ENCODE results near the gene MED17.
"Not testable (repeated sequence)": the region's sequence is repeated elsewhere in the genome, so short reads cannot be mapped to it uniquely, and the experiment has no call there.

MED17 gene

DNA sequence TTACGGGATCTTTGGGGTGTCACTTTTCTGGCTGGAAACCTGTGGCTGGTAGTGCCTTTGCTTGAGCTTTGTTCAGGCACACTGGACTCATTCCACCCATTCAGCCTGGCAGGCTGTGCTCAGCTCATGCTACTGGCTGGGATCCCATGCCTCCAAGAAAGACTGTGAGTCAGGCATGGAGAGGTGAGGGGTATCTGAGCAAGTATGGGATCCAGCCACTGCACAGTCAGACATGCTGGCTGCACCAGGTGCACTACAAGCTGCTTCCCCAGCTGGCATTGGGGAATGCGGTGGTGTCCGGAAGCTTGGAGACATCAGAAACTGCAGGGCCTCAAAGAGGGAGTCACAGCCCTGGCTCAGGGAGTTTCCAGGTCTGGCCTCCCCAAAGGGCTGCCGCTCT, 12.0 kb upstream of the MED17 start:
- WGBS (ENCODE audit: insufficient coverage), result 100% methylated on average over 2 of the region's 4 CpGs
- ChIA-PET POLR2A (no interaction called here), CTCF (interaction anchor here (0.9 to 1.4 kb wide), 2 partner anchors 11 to 23 kb away, joined by 3 read pairs; partner anchors contain the start of gene MED17)
- H3K36me3 ChIP-seq (ENCODE audit: control insufficient read depth in 4 of 4, insufficient read depth in 4 of 4, low read length in 3 of 4), result no peaks in the 10 kb centered on the region
- H3K4me3 ChIP-seq (ENCODE audit: control insufficient read depth in 1 of 7, extremely low read depth in 1 of 7, insufficient read depth in 4 of 7, low read depth in 2 of 7, low read length in 6 of 7), result no peak overlapping the region
- DNase-seq, result no peak
- H3K4me1 ChIP-seq (ENCODE audit: control extremely low read depth in 1 of 4, control insufficient read depth in 4 of 4, insufficient read depth in 4 of 4, low read length in 3 of 4), result no peaks in the 10 kb centered on the region
- H3K27ac ChIP-seq (ENCODE audit: insufficient read depth in 1 of 2, low read depth in 1 of 2, low read length in 2 of 2, poor library complexity in 1 of 2, severe bottlenecking in 2 of 2), result no peak overlapping the region
- H3K9me3 ChIP-seq (ENCODE audit: control extremely low read depth in 1 of 5, control insufficient read depth in 4 of 5, insufficient read depth in 2 of 5, low read depth in 1 of 5, low read length in 4 of 5), result peaks cover 0 to 11% (median 9%) of the 10 kb centered on the region in 5 experiments
- H3K27me3 ChIP-seq (replicated peaks in 2 of 5; ENCODE audit: control insufficient read depth in 4 of 5, insufficient read depth in 5 of 5, low read length in 4 of 5), result no peaks in the 10 kb centered on the region

DNA sequence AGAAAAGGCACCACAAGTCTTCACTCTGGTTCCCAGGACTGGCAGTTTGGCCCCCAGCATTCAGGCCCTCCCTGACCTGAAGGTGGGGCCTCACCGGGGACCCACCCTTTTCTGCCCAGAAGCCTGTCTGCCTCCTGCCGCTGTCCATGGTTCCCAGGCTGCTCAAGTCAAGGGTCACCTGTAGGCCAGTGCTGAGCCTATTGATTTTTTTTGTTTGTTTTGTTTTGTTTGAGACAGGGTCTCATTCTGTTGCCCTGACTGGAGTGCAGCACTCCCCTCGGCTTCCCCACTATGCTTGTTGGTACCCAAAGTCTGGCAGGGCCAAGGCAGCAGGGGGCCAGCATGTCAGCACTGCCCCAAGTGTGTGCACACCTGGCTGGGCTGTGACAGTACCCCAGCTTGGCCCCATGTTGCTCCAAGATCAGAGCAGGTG, 11.0 kb upstream of the MED17 start:
- Histone ChIP-seq H3K36me3 (ENCODE audit: control insufficient read depth in 4 of 4, insufficient read depth in 4 of 4, low read length in 3 of 4) (no peaks in the 10 kb centered on the region), H3K27me3 (replicated peaks in 2 of 5; ENCODE audit: control insufficient read depth in 4 of 5, insufficient read depth in 5 of 5, low read length in 4 of 5) (no peaks in the 10 kb centered on the region), H3K27ac (ENCODE audit: insufficient read depth in 1 of 2, low read depth in 1 of 2, low read length in 2 of 2, poor library complexity in 1 of 2, severe bottlenecking in 2 of 2) (no peak overlapping the region), H3K9me3 (ENCODE audit: control extremely low read depth in 1 of 5, control insufficient read depth in 4 of 5, insufficient read depth in 2 of 5, low read depth in 1 of 5, low read length in 4 of 5) (peaks cover 0 to 11% (median 8%) of the 10 kb centered on the region in 5 experiments), H3K4me3 (ENCODE audit: control insufficient read depth in 1 of 7, extremely low read depth in 1 of 7, insufficient read depth in 4 of 7, low read depth in 2 of 7, low read length in 6 of 7) (no peak overlapping the region), H3K4me1 (ENCODE audit: control extremely low read depth in 1 of 4, control insufficient read depth in 4 of 4, insufficient read depth in 4 of 4, low read length in 3 of 4) (no peaks in the 10 kb centered on the region)
- WGBS (ENCODE audit: insufficient coverage), result 100% methylated on average over 2 of the region's 3 CpGs
- DNase-seq, result no peak
- POLR2A ChIA-PET, result no interaction called here
- CTCF ChIA-PET, result interaction anchor here (0.9 to 1.4 kb wide), 3 partner anchors 11 to 54 kb away, joined by 3 read pairs; partner anchors contain the start of gene MED17

DNA sequence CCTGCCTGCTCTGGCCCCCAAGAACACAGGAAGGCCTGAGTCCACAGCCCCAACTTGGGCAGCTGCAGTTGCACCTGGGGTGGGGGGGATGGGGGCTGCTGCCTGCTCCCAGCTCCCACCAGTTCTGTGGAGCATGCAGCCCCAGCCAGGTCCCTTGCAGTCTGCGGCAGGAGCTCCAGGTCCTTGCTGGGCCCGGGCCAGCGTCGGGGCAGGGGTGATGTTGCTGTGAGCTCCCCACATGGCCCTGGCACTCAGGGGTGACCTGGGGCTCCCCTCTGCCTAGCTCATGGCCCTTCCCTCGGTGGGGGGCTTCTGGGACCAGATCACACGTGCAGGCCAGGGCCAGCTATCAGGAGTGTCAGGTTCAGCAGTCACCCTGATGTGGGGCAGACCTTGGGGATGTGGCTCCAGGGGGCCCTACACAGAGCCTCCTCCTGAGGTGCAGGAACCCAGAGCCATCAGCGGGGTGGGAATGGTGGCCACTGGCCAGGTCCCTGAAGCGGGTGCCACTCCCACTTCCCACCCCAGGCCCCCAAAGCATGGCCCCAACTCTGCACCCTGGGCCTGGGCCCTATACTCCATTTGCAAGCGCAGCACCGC, 10.4 kb upstream of the MED17 start:
- Histone ChIP-seq H3K4me3 (ENCODE audit: control insufficient read depth in 1 of 7, extremely low read depth in 1 of 7, insufficient read depth in 4 of 7, low read depth in 2 of 7, low read length in 6 of 7) (no peak overlapping the region), H3K36me3 (ENCODE audit: control insufficient read depth in 4 of 4, insufficient read depth in 4 of 4, low read length in 3 of 4) (no peaks in the 10 kb centered on the region), H3K27ac (ENCODE audit: insufficient read depth in 1 of 2, low read depth in 1 of 2, low read length in 2 of 2, poor library complexity in 1 of 2, severe bottlenecking in 2 of 2) (no peak overlapping the region), H3K27me3 (replicated peaks in 2 of 5; ENCODE audit: control insufficient read depth in 4 of 5, insufficient read depth in 5 of 5, low read length in 4 of 5) (no peaks in the 10 kb centered on the region), H3K4me1 (ENCODE audit: control extremely low read depth in 1 of 4, control insufficient read depth in 4 of 4, insufficient read depth in 4 of 4, low read length in 3 of 4) (no peaks in the 10 kb centered on the region), H3K9me3 (ENCODE audit: control extremely low read depth in 1 of 5, control insufficient read depth in 4 of 5, insufficient read depth in 2 of 5, low read depth in 1 of 5, low read length in 4 of 5) (peaks cover 0 to 11% (median 8%) of the 10 kb centered on the region in 5 experiments)
- POLR2A ChIA-PET, result no interaction called here
- no peak for DNase-seq
- WGBS (ENCODE audit: insufficient coverage), result 100% methylated on average over 8 of the region's 10 CpGs
- CTCF ChIA-PET, result interaction anchor here (1.3 kb wide), 1 partner anchor 55 kb away, joined by 3 read pairs; no protein-coding TSS in a partner anchor

DNA sequence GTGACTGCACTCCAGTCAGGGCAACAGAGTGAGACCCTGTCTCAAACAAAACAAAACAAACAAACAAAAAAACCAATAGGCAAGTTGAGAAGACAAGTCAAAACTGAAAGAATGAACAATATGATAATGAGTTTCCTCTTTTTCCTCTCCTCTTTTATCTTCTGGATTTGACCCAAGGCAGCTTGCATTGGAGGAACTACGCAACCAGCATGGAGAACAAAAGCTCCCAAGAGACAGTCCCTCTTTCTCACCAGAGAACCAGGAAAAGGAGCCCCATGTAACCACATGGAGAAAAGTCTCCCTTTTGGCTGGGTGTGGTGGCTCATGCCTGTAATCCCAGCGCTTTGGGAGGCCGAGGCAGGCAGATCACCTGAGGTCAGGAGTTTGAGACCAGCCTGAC, 9.5 kb upstream of the MED17 start:
- H3K9me3 ChIP-seq (ENCODE audit: control extremely low read depth in 1 of 5, control insufficient read depth in 4 of 5, insufficient read depth in 2 of 5, low read depth in 1 of 5, low read length in 4 of 5), result peaks cover 0 to 11% (median 8%) of the 10 kb centered on the region in 5 experiments
- H3K4me3 ChIP-seq (ENCODE audit: control insufficient read depth in 1 of 7, extremely low read depth in 1 of 7, insufficient read depth in 4 of 7, low read depth in 2 of 7, low read length in 6 of 7); DNase-seq; H3K27ac ChIP-seq (ENCODE audit: insufficient read depth in 1 of 2, low read depth in 1 of 2, low read length in 2 of 2, poor library complexity in 1 of 2, severe bottlenecking in 2 of 2); POLR2A ChIA-PET; H3K36me3 ChIP-seq (ENCODE audit: control insufficient read depth in 4 of 4, insufficient read depth in 4 of 4, low read length in 3 of 4); H3K4me1 ChIP-seq (ENCODE audit: control extremely low read depth in 1 of 4, control insufficient read depth in 4 of 4, insufficient read depth in 4 of 4, low read length in 3 of 4); H3K27me3 ChIP-seq (replicated peaks in 2 of 5; ENCODE audit: control insufficient read depth in 4 of 5, insufficient read depth in 5 of 5, low read length in 4 of 5): not testable (repeated sequence)
- CTCF ChIA-PET, result interaction anchor here (1.3 kb wide), 1 partner anchor 56 kb away, joined by 3 read pairs; no protein-coding TSS in a partner anchor
- WGBS (ENCODE audit: insufficient coverage), result no CpG with 5 or more reads among the region's 3 CpGs

DNA sequence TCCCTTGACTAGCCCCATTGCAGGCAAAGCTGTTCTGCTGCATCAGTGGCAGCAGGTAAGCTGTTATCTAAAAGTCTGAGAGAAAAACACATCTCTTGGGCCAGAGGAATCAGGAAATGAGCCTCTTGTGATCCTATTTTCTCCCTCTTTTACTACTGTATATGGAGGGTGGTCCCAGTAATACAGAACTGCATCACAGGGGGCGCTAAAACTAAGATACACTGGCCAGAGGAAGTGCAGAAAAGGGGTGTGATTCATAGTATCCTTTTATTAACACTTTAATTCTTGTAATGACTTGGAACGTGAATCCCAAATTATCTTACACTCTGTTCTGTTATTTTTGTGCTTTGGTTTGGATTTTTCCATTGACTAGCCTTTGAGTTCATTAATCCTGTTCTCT, 8.8 kb upstream of the MED17 start:
- no CpG with 5 or more reads among the region's 2 CpGs for WGBS (ENCODE audit: insufficient coverage)
- Histone ChIP-seq H3K4me1 (ENCODE audit: control extremely low read depth in 1 of 4, control insufficient read depth in 4 of 4, insufficient read depth in 4 of 4, low read length in 3 of 4) (no peaks in the 10 kb centered on the region), H3K4me3 (ENCODE audit: control insufficient read depth in 1 of 7, extremely low read depth in 1 of 7, insufficient read depth in 4 of 7, low read depth in 2 of 7, low read length in 6 of 7) (no peak overlapping the region), H3K27ac (ENCODE audit: insufficient read depth in 1 of 2, low read depth in 1 of 2, low read length in 2 of 2, poor library complexity in 1 of 2, severe bottlenecking in 2 of 2) (no peak overlapping the region), H3K36me3 (ENCODE audit: control insufficient read depth in 4 of 4, insufficient read depth in 4 of 4, low read length in 3 of 4) (no peaks in the 10 kb centered on the region), H3K27me3 (replicated peaks in 2 of 5; ENCODE audit: control insufficient read depth in 4 of 5, insufficient read depth in 5 of 5, low read length in 4 of 5) (no peaks in the 10 kb centered on the region), H3K9me3 (ENCODE audit: control extremely low read depth in 1 of 5, control insufficient read depth in 4 of 5, insufficient read depth in 2 of 5, low read depth in 1 of 5, low read length in 4 of 5) (peaks cover 0 to 11% (median 8%) of the 10 kb centered on the region in 5 experiments)
- DNase-seq, result peak; percentile 15 to 37 (median 36)
- ChIA-PET CTCF (no interaction called here), POLR2A (no interaction called here)

DNA sequence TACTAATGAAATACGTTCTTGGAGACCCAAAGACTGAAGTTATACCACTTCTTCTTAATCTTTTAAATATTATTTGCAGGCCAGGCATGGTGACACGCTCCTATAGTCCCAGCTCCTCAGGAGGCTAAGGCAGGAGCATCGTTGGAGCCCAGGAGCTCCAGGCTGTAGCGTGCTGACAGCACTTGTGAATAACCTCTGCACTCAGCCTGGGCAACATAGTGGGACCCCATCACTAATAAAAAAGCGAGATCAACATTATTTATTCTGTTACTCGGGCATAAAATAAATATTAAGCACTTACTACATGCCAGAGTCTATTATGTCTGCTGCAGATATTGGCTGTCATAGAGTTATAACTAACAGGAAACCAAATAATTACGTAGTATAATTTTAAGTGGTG, 720 bp upstream of the MED17 start:
- peak in 1 of 3 donors; percentile 43 for DNase-seq

DNA sequence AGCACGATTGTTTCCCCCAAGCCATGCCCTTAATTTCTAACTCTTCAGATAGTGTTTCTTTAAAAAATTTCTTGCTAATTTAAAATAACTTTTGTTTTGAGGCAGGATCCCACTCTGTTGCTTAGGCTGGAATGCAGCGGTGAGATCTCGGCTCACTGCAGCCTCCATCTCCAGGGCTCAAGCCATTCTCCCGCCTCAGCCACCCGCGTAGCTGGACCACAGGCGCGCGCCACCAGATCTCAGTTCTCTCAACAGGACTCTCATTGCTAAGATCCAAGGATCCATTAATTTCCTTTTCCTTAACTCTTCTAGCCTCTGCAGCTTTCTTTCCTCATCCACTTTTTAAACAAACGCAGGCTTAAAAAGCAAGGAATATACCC, 327 bp upstream of the MED17 start:
- 2% methylated on average over 7 of the region's 10 CpGs for WGBS (ENCODE audit: insufficient coverage)
- Histone ChIP-seq H3K36me3 (ENCODE audit: control insufficient read depth in 4 of 4, insufficient read depth in 4 of 4, low read length in 3 of 4) (peaks cover 0 to 9% (median 2%) of the 10 kb centered on the region in 4 experiments), H3K4me1 (ENCODE audit: control extremely low read depth in 1 of 4, control insufficient read depth in 4 of 4, insufficient read depth in 4 of 4, low read length in 3 of 4) (peaks cover 0 to 32% (median 19%) of the 10 kb centered on the region in 4 experiments), H3K27ac (ENCODE audit: insufficient read depth in 1 of 2, low read depth in 1 of 2, low read length in 2 of 2, poor library complexity in 1 of 2, severe bottlenecking in 2 of 2) (peak overlapping the region; percentile 94 to 96), H3K9me3 (ENCODE audit: control extremely low read depth in 1 of 5, control insufficient read depth in 4 of 5, insufficient read depth in 2 of 5, low read depth in 1 of 5, low read length in 4 of 5) (no peaks in the 10 kb centered on the region), H3K27me3 (replicated peaks in 2 of 5; ENCODE audit: control insufficient read depth in 4 of 5, insufficient read depth in 5 of 5, low read length in 4 of 5) (no peaks in the 10 kb centered on the region), H3K4me3 (ENCODE audit: control insufficient read depth in 1 of 7, extremely low read depth in 1 of 7, insufficient read depth in 4 of 7, low read depth in 2 of 7, low read length in 6 of 7) (peak overlapping the region; percentile 68 to 100 (median 99))
- ChIA-PET CTCF (interaction anchor here (0.7 to 2.4 kb wide), 7 partner anchors 9 to 42 kb away, joined by 3 to 10 read pairs (median 4); partner anchors contain the start of genes C11orf54 and TAF1D), POLR2A (interaction anchor here (0.7 to 1.5 kb wide), 6 partner anchors 28 to 586 kb away, joined by 3 to 11 read pairs (median 4); partner anchors contain the start of genes C11orf54, SLC36A4 and TAF1D)
- peak in 1 of 3 donors; percentile 56 for DNase-seq

More for the DNA sequence above, 720 bp upstream of the MED17 start:
- no peaks in the 10 kb centered on the region for H3K9me3 ChIP-seq (ENCODE audit: control extremely low read depth in 1 of 5, control insufficient read depth in 4 of 5, insufficient read depth in 2 of 5, low read depth in 1 of 5, low read length in 4 of 5)
- H3K27me3 ChIP-seq (replicated peaks in 2 of 5; ENCODE audit: control insufficient read depth in 4 of 5, insufficient read depth in 5 of 5, low read length in 4 of 5), result no peaks in the 10 kb centered on the region
- peak overlapping the region in 6 of 7 experiments; percentile 77 to 100 (median 99) for H3K4me3 ChIP-seq (ENCODE audit: control insufficient read depth in 1 of 7, extremely low read depth in 1 of 7, insufficient read depth in 4 of 7, low read depth in 2 of 7, low read length in 6 of 7)
- CTCF ChIA-PET, result interaction anchor here (0.9 to 2.4 kb wide), 6 partner anchors 11 to 45 kb away, joined by 3 to 10 read pairs (median 4); partner anchors contain the start of genes C11orf54 and TAF1D
- peaks cover 0 to 7% (median 0%) of the 10 kb centered on the region in 4 experiments for H3K36me3 ChIP-seq (ENCODE audit: control insufficient read depth in 4 of 4, insufficient read depth in 4 of 4, low read length in 3 of 4)
- peaks cover 0 to 32% (median 19%) of the 10 kb centered on the region in 4 experiments for H3K4me1 ChIP-seq (ENCODE audit: control extremely low read depth in 1 of 4, control insufficient read depth in 4 of 4, insufficient read depth in 4 of 4, low read length in 3 of 4)
- H3K27ac ChIP-seq (ENCODE audit: insufficient read depth in 1 of 2, low read depth in 1 of 2, low read length in 2 of 2, poor library complexity in 1 of 2, severe bottlenecking in 2 of 2), result peak overlapping the region in 1 of 2 experiments; percentile 96
- WGBS (ENCODE audit: insufficient coverage), result 96% methylated on average over 3 of the region's 7 CpGs
- POLR2A ChIA-PET, result interaction anchor here (0.7 to 1.5 kb wide), 3 partner anchors 38 to 69 kb away, joined by 3 to 11 read pairs (median 5); partner anchors contain the start of genes C11orf54 and TAF1D
